Muscle of back (tissue), 11 donors: ENCODE data around the gene COPG1. TPM values are rescaled to one million over a fixed set of nuclear protein-coding genes. Genes with fewer than 3 reads are reported as not detected.

Experiments
- DNase-seq, 3 donors: peaks; one replicate each; pipeline versions ENCODE4 v3.0.0 to v3.0.0-alpha.2; 2013
- polyA plus RNA-seq, 10 donors: library from polyadenylated mRNA; unstranded; fragments of 120-200 nt; gene quantifications; one replicate each; pipeline ENCODE4 v1.2.1, GENCODE V29; 2013; ENCODE audit not compliant: insufficient read length in 10 of 10

COPG1 gene
- polyA plus RNA-seq, 10 donors = 103 to 143 (median 112) TPM

- peak; percentile 85 to 96 (median 94) for DNase-seq
These were observed 29.1 kb downstream of the COPG1 start, which contains the start of gene HMCES for GRCh38 chr3:129278439-129278965. Gene HMCES, plus strand, starts transcription at chr3:129278870. Its CDS starts 863 bp downstream, at chr3:129279733.

GRCh38 chr3:129278966-129279906 is 29.8 kb downstream of the COPG1 start:
- peak; percentile 16 to 78 (median 34) for DNase-seq

- DNase-seq = no peak
These were observed 30.8 kb downstream of the COPG1 start for GRCh38 chr3:129280183-129280582.

GRCh38 chr3:129281726-129282125 is 32.3 kb downstream of the COPG1 start:
- no peak for DNase-seq

- peak in 1 of 3 donors; percentile 11 for DNase-seq
These were observed 33.4 kb downstream of the COPG1 start for GRCh38 chr3:129282727-129283327.

- DNase-seq = no peak
These were observed 36.7 kb downstream of the COPG1 start for GRCh38 chr3:129286081-129286480.

- DNase-seq = no peak
These were observed 39.0 kb downstream of the COPG1 start for GRCh38 chr3:129288446-129288845.

GRCh38 chr3:129289201-129289921 is 40.0 kb downstream of the COPG1 start:
- no peak for DNase-seq

- no peak for DNase-seq
These were observed 42.0 kb downstream of the COPG1 start for GRCh38 chr3:129291236-129291886.

GRCh38 chr3:129295286-129295685 is 45.9 kb downstream of the COPG1 start:
- DNase-seq = no peak

GRCh38 chr3:129304146-129304961 is 54.9 kb downstream of the COPG1 start:
- no peak for DNase-seq

GRCh38 chr3:129304962-129305222 is 55.5 kb downstream of the COPG1 start:
- no peak for DNase-seq

- DNase-seq = peak; percentile 79 to 94 (median 86)
These were observed 56.2 kb downstream of the COPG1 start for GRCh38 chr3:129305592-129306091.

- no peak for DNase-seq
These were observed 59.2 kb downstream of the COPG1 start for GRCh38 chr3:129308636-129309035.

- peak in 1 of 3 donors; percentile 41 for DNase-seq
These were observed 61.0 kb downstream of the COPG1 start for GRCh38 chr3:129310111-129311011.

- DNase-seq = no peak
These were observed 61.9 kb downstream of the COPG1 start for GRCh38 chr3:129311054-129311902.

- peak in 1 of 3 donors; percentile 30 for DNase-seq
These were observed 62.7 kb downstream of the COPG1 start for GRCh38 chr3:129312021-129312639.
